Tibial nerve (tissue), 4 donors: ENCODE data around the gene TLR2. TPM values are rescaled to one million over a fixed set of nuclear protein-coding genes. Genes with fewer than 3 reads are reported as not detected.

Experiments used
- DNase-seq, 2 donors: peaks; one replicate each; pipeline ENCODE4 v3.0.0-alpha.2; 2019; ENCODE audit warnings: low spot score in 2 of 2
- H3K27ac ChIP-seq, 4 donors: fragments of 200-600 bp; sonication (generic) in 3 of 4; one replicate each; pipeline ENCODE4 v1.5.1; 2017 to 2019; ENCODE audit warnings: mild to moderate bottlenecking in 1 of 4
- H3K27me3 ChIP-seq, 2 donors: fragments of 200-600 bp; sonication (generic) in 1 of 2; one replicate each; pipeline versions ENCODE4 v1.5.1 to v1.6.0; 2017 to 2019
- H3K36me3 ChIP-seq, 3 donors: fragments of 200-600 bp; sonication (generic); one replicate each; pipeline ENCODE4 v1.5.1; 2018 to 2019
- H3K4me1 ChIP-seq, 4 donors: fragments of 200-600 bp; sonication (generic) in 3 of 4; one replicate each; pipeline ENCODE4 v1.5.1; 2017 to 2019
- H3K4me3 ChIP-seq, 4 donors: fragments of 200-600 bp; sonication (generic) in 3 of 4; one replicate each; pipeline ENCODE4 v1.5.1; 2017 to 2019; ENCODE audit warnings: mild to moderate bottlenecking in 1 of 4, moderate library complexity in 1 of 4
- H3K9me3 ChIP-seq, 4 donors: fragments of 200-600 bp; sonication (generic) in 3 of 4; one replicate each; pipeline ENCODE4 v1.5.1; 2017 to 2019
- CTCF ChIP-seq, 5 experiments: fragments of 200-600 bp in 3 of 5; fragments of 450-650 bp in 2 of 5; sonication (generic) in 3 of 5; IDR thresholded peaks; one replicate each; pipeline ENCODE4 v1.5.1; 2016 to 2019; ENCODE audit warnings: antibody characterized with exemption in 5 of 5, mild to moderate bottlenecking in 3 of 5, moderate library complexity in 2 of 5
- EP300 ChIP-seq, 2 donors: sonication (generic); formaldehyde crosslinking; IDR thresholded peaks; one replicate each; pipeline ENCODE4 v1.6.1; 2017; ENCODE audit warnings: antibody characterized with exemption in 2 of 2, mild to moderate bottlenecking in 1 of 2
- POLR2A ChIP-seq, 2 donors: fragments of 450-650 bp; IDR thresholded peaks; one replicate each; pipeline ENCODE4 v1.6.1; 2017; ENCODE audit warnings: antibody characterized with exemption in 2 of 2, mild to moderate bottlenecking in 2 of 2, moderate library complexity in 2 of 2
- WGBS, 2 donors: methylation state at CpG; one replicate each; pipeline ENCODE4 v1.1.5; 2018; 5-methylcytosine and 5-hydroxymethylcytosine counted together
- total RNA-seq, 4 donors: library from RNA; depleted of rRNA; stranded (reverse); fragments of >200 nt; gene quantifications; one replicate each; pipeline ENCODE4 v1.1.0, GENCODE V29; 2016

TLR2 gene
- total RNA-seq, 4 donors from 2014 or later: 25.1 to 44.6 (median 36.3) TPM

GRCh38 chr4:153728151-153728550 is 44.1 kb downstream of the TLR2 start:
- H3K4me1 ChIP-seq: peaks cover 0 to 9% (median 0%) of the 10 kb centered on the region in 4 donors
- H3K4me3 ChIP-seq: no peak overlapping the region
- DNase-seq: no peak
- no peaks in the 10 kb centered on the region for H3K36me3 ChIP-seq
- 77 to 81% methylated on average over 5 of the region's 5 CpGs for WGBS, 2 donors
- no peaks in the 10 kb centered on the region for H3K27me3 ChIP-seq
- H3K27ac ChIP-seq: no peak overlapping the region
- TF ChIP-seq CTCF (IDR thresholded peaks at IDR 0.05) (no peak), POLR2A (IDR thresholded peaks at IDR 0.05) (no peak), EP300 (IDR thresholded peaks at IDR 0.05) (no peak)
- H3K9me3 ChIP-seq: no peaks in the 10 kb centered on the region

GRCh38 chr4:153728660-153729059 is 44.6 kb downstream of the TLR2 start:
- Histone ChIP-seq H3K27ac (no peak overlapping the region), H3K36me3 (no peaks in the 10 kb centered on the region), H3K4me1 (peaks cover 0 to 9% (median 0%) of the 10 kb centered on the region in 4 donors), H3K27me3 (no peaks in the 10 kb centered on the region), H3K9me3 (no peaks in the 10 kb centered on the region), H3K4me3 (no peak overlapping the region)
- 73 to 74% methylated on average over 4 of the region's 4 CpGs for WGBS, 2 donors
- TF ChIP-seq EP300 (IDR thresholded peaks at IDR 0.05) (no peak), CTCF (IDR thresholded peaks at IDR 0.05) (no peak), POLR2A (IDR thresholded peaks at IDR 0.05) (no peak)
- DNase-seq: no peak

- Histone ChIP-seq H3K4me3 (no peak overlapping the region), H3K4me1 (peaks cover 0 to 9% (median 0%) of the 10 kb centered on the region in 4 donors), H3K36me3 (no peaks in the 10 kb centered on the region), H3K9me3 (no peaks in the 10 kb centered on the region), H3K27me3 (no peaks in the 10 kb centered on the region), H3K27ac (peak overlapping the region in 1 of 4 donors; percentile 30)
- TF ChIP-seq CTCF (IDR thresholded peaks at IDR 0.05) (no peak), POLR2A (IDR thresholded peaks at IDR 0.05) (no peak), EP300 (IDR thresholded peaks at IDR 0.05) (no peak)
- DNase-seq: no peak
- WGBS, 2 donors: 93 to 94% methylated on average over 2 of the region's 2 CpGs
These were observed 45.8 kb downstream of the TLR2 start for GRCh38 chr4:153729895-153730294.

- TF ChIP-seq POLR2A (IDR thresholded peaks at IDR 0.05) (no peak), CTCF (IDR thresholded peaks at IDR 0.05) (no peak), EP300 (IDR thresholded peaks at IDR 0.05) (no peak)
- H3K36me3 ChIP-seq: no peaks in the 10 kb centered on the region
- no peaks in the 10 kb centered on the region for H3K9me3 ChIP-seq
- WGBS, 2 donors: 4 to 8% methylated on average over 3 of the region's 3 CpGs
- H3K4me1 ChIP-seq: peaks cover 0 to 9% (median 0%) of the 10 kb centered on the region in 4 donors
- H3K27ac ChIP-seq: no peak overlapping the region
- H3K27me3 ChIP-seq: no peaks in the 10 kb centered on the region
- DNase-seq: no peak
- no peak overlapping the region for H3K4me3 ChIP-seq
These were observed 47.2 kb downstream of the TLR2 start for GRCh38 chr4:153731239-153731638.

- WGBS, 2 donors: 47 to 56% methylated on average over 4 of the region's 4 CpGs
- H3K27me3 ChIP-seq: no peaks in the 10 kb centered on the region
- H3K4me1 ChIP-seq: peaks cover 0 to 9% (median 0%) of the 10 kb centered on the region in 4 donors
- H3K4me3 ChIP-seq: no peak overlapping the region
- TF ChIP-seq EP300 (IDR thresholded peaks at IDR 0.05) (no peak), CTCF (IDR thresholded peaks at IDR 0.05) (no peak), POLR2A (IDR thresholded peaks at IDR 0.05) (no peak)
- H3K27ac ChIP-seq: no peak overlapping the region
- no peak for DNase-seq
- peaks cover 0 to 4% (median 0%) of the 10 kb centered on the region in 4 donors for H3K9me3 ChIP-seq
- no peaks in the 10 kb centered on the region for H3K36me3 ChIP-seq
These were observed 49.8 kb downstream of the TLR2 start for GRCh38 chr4:153733751-153734448.
